GM10266 (cell line): ENCODE results near the gene ANXA7.

Experiments
- DNase-seq: peaks from one replicate; pipeline ENCODE4 v3.0.0; 2012; ENCODE audit errors: extremely low spot score
- TF ChIP-seq, protein P1 (sequence below): IDR thresholded peaks from 2 replicates; pipeline ENCODE4 v1.5.1; 2012; ENCODE audit warnings: mild to moderate bottlenecking, low read depth; ENCODE audit not compliant: control insufficient read depth, insufficient read depth; ENCODE audit errors: missing control alignments

Gene ANXA7

GRCh38 chr10:73424478-73424877, 10.6 kb upstream of the ANXA7 start:
- TF ChIP-seq, protein P1, sequence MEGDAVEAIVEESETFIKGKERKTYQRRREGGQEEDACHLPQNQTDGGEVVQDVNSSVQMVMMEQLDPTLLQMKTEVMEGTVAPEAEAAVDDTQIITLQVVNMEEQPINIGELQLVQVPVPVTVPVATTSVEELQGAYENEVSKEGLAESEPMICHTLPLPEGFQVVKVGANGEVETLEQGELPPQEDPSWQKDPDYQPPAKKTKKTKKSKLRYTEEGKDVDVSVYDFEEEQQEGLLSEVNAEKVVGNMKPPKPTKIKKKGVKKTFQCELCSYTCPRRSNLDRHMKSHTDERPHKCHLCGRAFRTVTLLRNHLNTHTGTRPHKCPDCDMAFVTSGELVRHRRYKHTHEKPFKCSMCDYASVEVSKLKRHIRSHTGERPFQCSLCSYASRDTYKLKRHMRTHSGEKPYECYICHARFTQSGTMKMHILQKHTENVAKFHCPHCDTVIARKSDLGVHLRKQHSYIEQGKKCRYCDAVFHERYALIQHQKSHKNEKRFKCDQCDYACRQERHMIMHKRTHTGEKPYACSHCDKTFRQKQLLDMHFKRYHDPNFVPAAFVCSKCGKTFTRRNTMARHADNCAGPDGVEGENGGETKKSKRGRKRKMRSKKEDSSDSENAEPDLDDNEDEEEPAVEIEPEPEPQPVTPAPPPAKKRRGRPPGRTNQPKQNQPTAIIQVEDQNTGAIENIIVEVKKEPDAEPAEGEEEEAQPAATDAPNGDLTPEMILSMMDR: no peak
- no peak for DNase-seq

- TF ChIP-seq, protein P1: no peak
- DNase-seq: no peak
Measured at GRCh38 chr10:73423309-73423708, 9.5 kb upstream of the ANXA7 start.

DNA sequence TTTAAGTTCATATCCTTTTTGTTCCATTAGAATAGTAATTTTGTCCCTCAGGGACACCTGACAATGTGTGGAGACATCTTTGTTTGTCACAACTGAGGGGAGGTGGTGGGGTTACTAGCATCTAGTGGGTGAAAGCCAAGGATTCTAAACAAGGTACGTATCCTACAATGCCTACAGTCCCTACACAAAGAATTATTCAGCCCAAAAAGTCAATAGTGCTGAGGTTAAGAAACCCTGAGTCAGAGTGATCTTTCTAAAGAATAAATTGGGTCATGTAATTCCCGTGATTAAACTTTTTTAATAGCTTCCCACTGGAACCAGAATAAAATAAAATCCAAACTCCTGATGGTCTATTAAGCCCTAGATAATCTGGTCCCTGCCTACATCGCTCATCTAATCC, 2.7 kb upstream of the ANXA7 start:
- TF ChIP-seq, protein P1: no peak
- no peak for DNase-seq

DNA sequence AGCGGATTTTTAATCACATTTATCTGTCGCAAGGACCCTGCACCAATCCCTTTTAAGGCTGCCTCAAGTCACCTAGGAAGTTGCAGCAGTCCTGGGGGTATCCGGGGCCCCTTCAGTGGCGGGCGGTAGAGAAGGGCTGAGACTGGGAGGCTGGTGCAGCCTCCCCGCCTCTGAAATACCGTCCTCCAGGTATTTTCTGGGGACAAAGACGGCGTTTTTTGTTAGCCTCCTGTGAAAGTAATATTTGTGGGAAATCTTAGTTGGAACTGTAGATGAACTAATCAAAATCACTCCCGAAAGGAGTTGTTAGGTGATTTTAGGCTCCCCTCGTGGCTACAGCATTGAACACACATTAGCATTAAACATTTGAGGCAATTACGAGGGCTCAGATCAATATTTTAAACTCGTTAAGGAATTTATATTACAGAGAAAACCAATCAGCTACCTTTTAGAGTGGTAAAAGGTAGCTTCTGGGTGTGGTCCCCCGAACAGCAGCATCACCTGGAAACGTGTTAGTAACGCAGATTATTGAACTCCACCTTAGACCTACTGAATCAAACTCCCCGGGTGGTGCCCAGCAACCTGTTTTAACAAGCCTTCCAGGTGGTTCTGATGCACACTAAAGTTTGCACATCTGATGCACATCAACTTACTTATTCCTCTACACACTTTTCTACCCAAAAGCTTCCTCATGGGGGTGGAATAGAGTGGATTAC, 530 bp upstream of the ANXA7 start:
- no peak for DNase-seq
- TF ChIP-seq, protein P1: no peak

- DNase-seq: peak; percentile 52
- TF ChIP-seq, protein P1: no peak
Measured at GRCh38 chr10:73413108-73413527, 740 bp downstream of the ANXA7 start.

- TF ChIP-seq, protein P1: no peak
- no peak for DNase-seq
Measured at GRCh38 chr10:73410897-73411296, 3.0 kb downstream of the ANXA7 start.

- no peak for DNase-seq
- TF ChIP-seq, protein P1: no peak
Measured at GRCh38 chr10:73408978-73409521, 4.8 kb downstream of the ANXA7 start.
